ENCODE results near the gene ARMC6. TPM values are rescaled to one million over a fixed set of nuclear protein-coding genes. Genes with fewer than 3 reads are reported as not detected.

Gene ARMC6
- total RNA-seq, 4 donors from 2014 or later, result 33.1 to 60.0 (median 46.1) TPM

DNA sequence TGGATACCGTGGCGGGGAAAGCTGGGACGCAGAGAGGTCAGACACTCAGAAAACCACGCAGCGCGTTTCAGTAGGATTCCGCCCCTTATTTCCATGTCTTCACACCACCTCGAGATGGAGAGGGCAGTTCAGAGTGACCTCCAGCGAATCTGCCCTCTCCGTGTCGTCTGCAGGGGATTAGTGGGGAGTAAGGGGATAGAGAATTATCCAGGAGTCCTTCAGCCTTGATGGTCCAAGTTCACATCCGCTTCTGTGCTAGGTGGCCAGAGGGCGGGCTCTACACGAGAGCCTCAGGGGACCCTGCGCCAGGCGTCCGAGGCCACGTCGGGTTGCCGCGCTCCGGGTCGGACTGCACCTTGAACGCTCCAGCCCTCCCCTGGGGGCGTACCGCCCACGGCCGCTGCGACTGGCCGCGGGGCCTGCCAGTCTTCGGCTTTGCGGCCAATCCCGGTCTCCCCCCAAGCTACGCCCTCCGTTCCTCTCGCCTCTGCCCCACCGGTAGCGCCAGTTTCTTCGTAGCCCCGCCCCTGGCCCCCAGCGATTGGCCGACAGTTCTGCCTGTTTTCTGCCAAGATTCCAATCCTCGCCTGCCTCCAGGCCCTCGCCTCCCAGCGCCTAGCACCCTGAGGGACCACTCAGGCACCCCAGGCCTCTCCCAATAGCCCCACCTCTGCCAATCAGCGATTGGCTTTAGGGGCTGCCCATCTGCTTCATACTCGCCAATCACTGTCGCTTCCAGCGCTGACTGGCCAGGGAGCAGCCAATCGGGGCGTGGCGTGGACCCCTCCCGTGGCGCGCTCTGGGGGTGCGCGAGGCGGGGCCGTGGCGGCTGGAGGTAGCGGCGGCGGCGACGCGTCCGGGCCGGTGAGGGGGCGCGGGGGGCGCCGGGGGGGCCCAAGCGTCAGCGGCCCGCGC is 30.0 kb downstream of the ARMC6 start, which contains the start of gene SLC25A42:
Gene SLC25A42, plus strand, starts transcription at position 812 of the 915 bp plus-strand sequence. CDS start 32,131 bp downstream, outside the sequence.
- intact Hi-C loops (cut with DNase I), result no loop called here
- no peaks in the 10 kb centered on the region for H3K9me3 ChIP-seq
- H3K36me3 ChIP-seq, result no peaks in the 10 kb centered on the region
- peak within 1 kb of the TSS; percentile 44 to 56 (median 53) for H3K4me3 ChIP-seq (replicated peaks in 1 of 3)
- TF ChIP-seq, protein P1, sequence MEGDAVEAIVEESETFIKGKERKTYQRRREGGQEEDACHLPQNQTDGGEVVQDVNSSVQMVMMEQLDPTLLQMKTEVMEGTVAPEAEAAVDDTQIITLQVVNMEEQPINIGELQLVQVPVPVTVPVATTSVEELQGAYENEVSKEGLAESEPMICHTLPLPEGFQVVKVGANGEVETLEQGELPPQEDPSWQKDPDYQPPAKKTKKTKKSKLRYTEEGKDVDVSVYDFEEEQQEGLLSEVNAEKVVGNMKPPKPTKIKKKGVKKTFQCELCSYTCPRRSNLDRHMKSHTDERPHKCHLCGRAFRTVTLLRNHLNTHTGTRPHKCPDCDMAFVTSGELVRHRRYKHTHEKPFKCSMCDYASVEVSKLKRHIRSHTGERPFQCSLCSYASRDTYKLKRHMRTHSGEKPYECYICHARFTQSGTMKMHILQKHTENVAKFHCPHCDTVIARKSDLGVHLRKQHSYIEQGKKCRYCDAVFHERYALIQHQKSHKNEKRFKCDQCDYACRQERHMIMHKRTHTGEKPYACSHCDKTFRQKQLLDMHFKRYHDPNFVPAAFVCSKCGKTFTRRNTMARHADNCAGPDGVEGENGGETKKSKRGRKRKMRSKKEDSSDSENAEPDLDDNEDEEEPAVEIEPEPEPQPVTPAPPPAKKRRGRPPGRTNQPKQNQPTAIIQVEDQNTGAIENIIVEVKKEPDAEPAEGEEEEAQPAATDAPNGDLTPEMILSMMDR (IDR thresholded peaks at IDR 0.05), result no peak
- peak; percentile 70 to 86 for TF ChIP-seq POLR2A (IDR thresholded peaks at IDR 0.05)
- no peaks in the 10 kb centered on the region for H3K27me3 ChIP-seq
- peak within 1 kb of the TSS; percentile 43 to 92 (median 84) for H3K27ac ChIP-seq
- peaks cover 61 to 85% of the 10 kb centered on the region in 2 donors for H3K4me1 ChIP-seq
- WGBS, 2 donors, result 5 to 9% methylated on average over 24 to 57 of the region's 77 CpGs
- DNase-seq, result peak; percentile 100

DNA sequence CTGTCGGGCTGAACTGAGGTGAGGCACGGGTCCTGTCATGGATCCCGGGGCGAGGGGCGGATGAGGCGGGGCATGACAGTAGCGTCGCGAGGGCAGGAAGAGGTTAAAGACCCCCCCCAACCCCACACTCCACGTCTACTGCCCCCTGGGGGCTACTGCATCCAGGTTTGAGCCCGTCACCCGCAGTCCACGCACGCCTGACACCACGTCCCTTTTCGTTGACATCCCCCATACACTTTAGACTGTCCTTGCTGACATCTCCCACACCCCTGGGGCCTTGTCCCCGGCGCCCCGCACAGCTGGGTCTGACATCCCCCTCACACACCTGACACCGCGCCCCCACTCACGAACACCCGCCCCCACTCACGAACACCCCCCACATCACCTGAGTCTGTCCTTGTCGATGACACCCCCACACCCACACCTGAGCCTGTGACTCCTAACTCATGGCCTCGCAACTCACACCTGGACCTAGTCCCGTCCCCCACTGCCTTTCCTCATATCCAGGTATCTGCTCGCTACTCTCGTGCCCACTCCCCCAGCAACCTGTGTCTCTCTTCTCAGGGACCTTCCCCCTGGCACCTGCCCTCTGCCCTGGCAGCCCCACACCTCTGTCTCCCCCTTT is 30.8 kb downstream of the ARMC6 start:
- no peaks in the 10 kb centered on the region for H3K27me3 ChIP-seq
- H3K9me3 ChIP-seq, result no peaks in the 10 kb centered on the region
- WGBS, 2 donors, result 0 to 1% methylated on average over 17 to 23 of the region's 29 CpGs
- no peaks in the 10 kb centered on the region for H3K36me3 ChIP-seq
- H3K4me1 ChIP-seq, result peaks cover 64 to 85% of the 10 kb centered on the region in 2 donors
- DNase-seq, result peak in 1 of 2 donors; percentile 38
- intact Hi-C loops (cut with DNase I), result no loop called here
- TF ChIP-seq, protein P1 (IDR thresholded peaks at IDR 0.05), result peak in 2 of 6 experiments; percentile 21 to 32
- no peak for TF ChIP-seq POLR2A (IDR thresholded peaks at IDR 0.05)
- peak overlapping the region; percentile 44 to 56 (median 53) for H3K4me3 ChIP-seq (replicated peaks in 1 of 3)
- H3K27ac ChIP-seq, result peak overlapping the region; percentile 43 to 88 (median 84)

DNA sequence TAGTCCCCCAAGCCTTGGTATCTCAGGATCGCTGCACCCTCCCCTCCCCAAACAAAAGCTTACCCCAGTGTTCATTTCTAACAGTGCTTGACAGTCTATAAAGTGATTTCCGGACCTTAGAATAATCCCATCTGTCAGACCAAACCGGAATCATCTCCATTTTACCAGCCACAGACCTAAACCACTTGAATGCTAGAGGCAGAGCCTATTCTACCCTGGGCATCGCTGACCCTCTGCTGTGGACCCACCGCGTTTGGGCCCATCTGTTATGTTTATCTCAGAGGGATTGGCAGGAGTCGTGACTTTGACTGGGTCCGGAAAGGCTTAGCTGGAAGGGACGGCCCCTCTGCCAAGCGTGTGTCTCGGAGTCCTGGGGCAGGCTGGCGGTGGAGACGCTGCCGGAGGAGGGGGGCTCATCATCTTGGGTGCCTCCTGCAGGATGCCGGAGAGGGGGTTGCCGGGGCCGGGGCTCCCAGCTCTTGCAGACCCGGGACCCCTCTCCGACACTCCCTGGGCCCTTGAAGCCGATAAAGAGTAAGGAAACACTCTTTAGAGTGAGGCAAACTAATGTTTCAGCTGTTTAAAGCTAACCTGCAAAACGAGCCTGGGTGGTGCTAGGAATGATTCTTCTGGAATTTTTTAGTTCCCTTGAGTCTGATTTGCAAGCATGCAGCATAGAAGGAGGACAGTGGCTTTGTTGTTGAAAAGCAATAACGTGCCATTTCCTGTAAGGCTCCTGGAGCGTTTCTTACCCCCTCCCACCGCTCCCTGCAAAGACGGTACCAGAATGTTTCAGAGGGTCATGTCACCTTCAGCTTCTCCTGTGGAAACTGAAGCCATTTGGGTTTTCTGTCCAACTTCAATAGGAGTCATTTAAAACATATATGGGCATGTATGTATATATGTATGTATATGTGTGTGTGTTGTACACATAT is 31.7 kb downstream of the ARMC6 start:
- H3K4me3 ChIP-seq (replicated peaks in 1 of 3), result peak overlapping the region; percentile 44 to 56 (median 53)
- 2% methylated on average over 23 to 25 of the region's 25 CpGs for WGBS, 2 donors
- H3K4me1 ChIP-seq, result peaks cover 60 to 82% of the 10 kb centered on the region in 2 donors
- intact Hi-C loops (cut with DNase I), result no loop called here
- TF ChIP-seq, protein P1 (IDR thresholded peaks at IDR 0.05), result no peak
- no peak for TF ChIP-seq POLR2A (IDR thresholded peaks at IDR 0.05)
- peak overlapping the region; percentile 43 to 88 (median 84) for H3K27ac ChIP-seq
- no peaks in the 10 kb centered on the region for H3K36me3 ChIP-seq
- H3K9me3 ChIP-seq, result no peaks in the 10 kb centered on the region
- DNase-seq, result peak in 1 of 2 donors; percentile 32
- H3K27me3 ChIP-seq, result no peaks in the 10 kb centered on the region

DNA sequence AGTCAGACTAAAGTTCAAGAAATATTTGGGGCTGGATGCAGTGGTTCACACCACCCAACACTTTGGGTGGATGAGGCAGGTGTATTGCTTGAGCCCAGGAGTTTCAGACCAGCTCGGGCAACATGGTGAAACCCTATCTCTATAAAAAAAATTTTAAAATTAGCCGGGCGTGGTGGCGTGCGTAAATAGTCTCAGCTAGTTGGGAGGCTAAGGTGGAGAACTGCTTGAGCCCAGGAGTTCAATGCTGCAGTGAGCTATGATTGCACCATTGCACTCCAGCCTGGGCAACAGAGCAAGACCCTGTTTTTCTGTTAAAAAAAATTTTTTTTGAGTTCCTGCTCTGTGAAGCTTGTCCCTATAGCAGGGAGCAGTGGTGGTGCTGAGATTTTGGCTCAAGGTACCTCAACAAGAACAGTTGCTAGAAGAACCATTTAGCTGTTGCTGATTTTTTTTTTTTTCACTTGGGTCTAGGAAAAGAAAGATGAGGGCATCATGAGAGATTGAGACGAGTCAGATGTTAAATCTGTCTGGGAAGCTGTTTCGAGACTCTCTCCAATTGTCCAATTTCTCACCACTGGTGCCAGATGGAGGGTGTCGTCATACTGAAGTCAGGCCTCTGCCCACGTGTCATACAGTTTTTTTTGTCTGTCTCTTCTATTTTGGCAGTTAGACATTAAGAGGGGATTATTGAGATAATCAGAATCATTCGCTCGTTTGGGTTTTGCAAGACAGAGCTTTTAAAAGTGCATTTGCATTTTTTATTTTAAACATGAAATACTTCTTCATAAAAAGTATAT is 34.1 kb downstream of the ARMC6 start:
- intact Hi-C loops (cut with DNase I), result no loop called here
- peak overlapping the region; percentile 64 to 88 (median 84) for H3K27ac ChIP-seq

More for the DNA sequence above, 34.1 kb downstream of the ARMC6 start:
- Histone ChIP-seq H3K4me1 (peaks cover 40 to 65% of the 10 kb centered on the region in 2 donors), H3K4me3 (replicated peaks in 1 of 3) (no peak overlapping the region), H3K36me3 (no peaks in the 10 kb centered on the region), H3K9me3 (no peaks in the 10 kb centered on the region), H3K27me3 (no peaks in the 10 kb centered on the region)
- no peak for TF ChIP-seq POLR2A (IDR thresholded peaks at IDR 0.05)
- TF ChIP-seq, protein P1 (IDR thresholded peaks at IDR 0.05), result no peak
- WGBS, 2 donors, result 44 to 48% methylated on average over 11 of the region's 11 CpGs
- peak; percentile 39 to 56 for DNase-seq
